Erythroblast (primary cell): ENCODE measurements around the gene HDAC2.
"Not testable (repeated sequence)": the region's sequence is repeated elsewhere in the genome, so short reads cannot be mapped to it uniquely, and the experiment has no call there.

ENCODE experiments used
- DNase-seq, 2 experiments: peaks; one replicate each; lab custom pipeline; 2025; lab: John Stamatoyannopoulos, UW
- GATA1 ChIP-seq: IDR thresholded peaks from 2 replicates; pipeline ENCODE4 v1.6.1; 2011; ENCODE audit warnings: low read depth, mild to moderate bottlenecking, control low read depth, low read length, moderate library complexity
- POLR2A ChIP-seq: IDR thresholded peaks from 2 replicates; pipeline ENCODE4 v1.6.1; 2011; ENCODE audit warnings: mild to moderate bottlenecking, low read length

The HDAC2 gene

DNA sequence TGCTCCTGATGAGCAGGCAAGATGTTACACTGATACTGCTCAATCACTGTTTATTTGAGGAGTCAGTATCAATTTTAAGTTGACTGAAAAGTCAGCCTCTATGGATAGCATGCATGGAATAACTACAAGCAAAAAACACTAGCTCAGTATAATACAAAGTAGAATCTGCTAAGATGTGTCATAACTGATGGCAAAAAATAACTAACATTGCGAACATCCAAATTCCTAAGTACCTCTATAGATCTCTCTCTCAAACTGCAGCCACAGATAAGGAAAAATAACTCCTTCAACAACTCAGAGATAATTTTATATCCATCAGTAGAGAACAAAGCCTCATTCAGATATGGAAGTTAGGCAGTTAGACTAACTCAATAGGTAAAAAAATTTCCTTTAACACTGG, 16.3 kb downstream of the HDAC2 start:
- TF ChIP-seq GATA1 (no peak), POLR2A (no peak)

DNA sequence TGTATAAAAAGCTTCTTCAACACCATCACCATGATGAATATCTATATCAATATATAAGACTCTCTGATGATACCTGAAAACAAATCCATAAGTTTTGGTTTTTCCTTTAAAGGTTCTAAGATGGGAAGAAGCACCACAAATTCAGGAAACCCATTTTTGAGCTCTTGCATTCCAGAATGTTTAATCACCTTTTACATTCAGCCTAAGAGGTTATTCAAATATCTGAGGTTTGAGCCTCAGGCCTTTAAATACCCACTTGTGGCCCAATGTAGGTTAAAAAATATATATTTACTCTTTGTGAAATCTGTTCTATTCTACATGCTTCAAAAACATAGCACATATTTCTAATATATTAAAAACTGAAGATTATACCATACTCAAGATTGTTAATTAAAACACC, 17.6 kb downstream of the HDAC2 start:
- no peak for DNase-seq
- TF ChIP-seq POLR2A: no peak

More for the DNA sequence above, 16.3 kb downstream of the HDAC2 start:
- DNase-seq: no peak

- DNase-seq: no peak
- TF ChIP-seq POLR2A (no peak), GATA1 (no peak)
Measured at GRCh38 chr6:113949499-113949898, 21.4 kb downstream of the HDAC2 start.

GRCh38 chr6:113944701-113945100, 26.2 kb downstream of the HDAC2 start:
- no peak for DNase-seq

DNA sequence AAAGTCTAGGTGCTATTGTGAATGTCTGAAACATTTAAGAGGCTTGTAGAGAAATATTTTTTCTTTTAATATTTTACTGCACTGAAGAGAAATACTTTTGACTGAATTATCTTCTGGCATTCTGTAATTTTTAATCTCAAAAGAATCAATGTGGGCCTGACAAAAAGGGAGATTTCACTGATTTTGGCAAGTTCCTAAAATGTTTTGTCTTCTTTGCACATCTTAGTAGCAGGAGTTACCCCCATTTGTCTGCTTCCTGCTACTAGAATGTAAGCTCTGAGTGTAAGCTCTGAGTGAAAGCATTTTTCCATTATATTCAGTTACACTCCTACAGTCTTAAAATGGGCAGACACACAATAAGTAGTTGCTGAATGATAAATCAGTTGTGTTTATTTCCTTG, 31.1 kb downstream of the HDAC2 start:
- DNase-seq: no peak
- TF ChIP-seq GATA1 (no peak), POLR2A (no peak)

More at GRCh38 chr6:113944701-113945100, 26.2 kb downstream of the HDAC2 start:
- TF ChIP-seq GATA1 (no peak), POLR2A (no peak)

- no peak for TF ChIP-seq POLR2A
- TF ChIP-seq GATA1: no peak
- peak; percentile 54 to 68 for DNase-seq
Measured at GRCh38 chr6:113936093-113936934, 34.6 kb downstream of the HDAC2 start.

GRCh38 chr6:113934101-113934500, 36.8 kb downstream of the HDAC2 start:
- DNase-seq: no peak
- no peak for TF ChIP-seq POLR2A
- TF ChIP-seq GATA1: no peak

DNA sequence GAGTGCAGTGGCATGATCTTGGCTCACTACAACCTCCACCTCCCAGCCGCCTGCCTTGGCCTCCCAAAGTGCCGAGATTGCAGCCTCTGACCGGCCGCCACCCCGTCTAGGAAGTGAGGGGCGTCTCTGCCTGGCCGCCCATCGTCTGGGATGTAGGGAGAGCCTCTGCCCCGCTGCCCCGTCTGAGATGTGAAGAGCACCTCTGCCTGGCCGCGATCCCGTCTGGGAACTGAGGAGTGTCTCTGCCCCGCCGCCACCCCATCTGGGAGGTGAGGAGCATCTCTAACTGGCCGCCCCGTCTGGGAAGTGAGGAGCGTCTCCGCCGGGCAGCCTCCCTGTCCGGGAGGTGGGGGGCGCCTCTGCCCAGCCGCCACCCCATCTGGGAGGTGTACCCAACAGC, 39.0 kb downstream of the HDAC2 start:
- DNase-seq: not testable (repeated sequence)

DNA sequence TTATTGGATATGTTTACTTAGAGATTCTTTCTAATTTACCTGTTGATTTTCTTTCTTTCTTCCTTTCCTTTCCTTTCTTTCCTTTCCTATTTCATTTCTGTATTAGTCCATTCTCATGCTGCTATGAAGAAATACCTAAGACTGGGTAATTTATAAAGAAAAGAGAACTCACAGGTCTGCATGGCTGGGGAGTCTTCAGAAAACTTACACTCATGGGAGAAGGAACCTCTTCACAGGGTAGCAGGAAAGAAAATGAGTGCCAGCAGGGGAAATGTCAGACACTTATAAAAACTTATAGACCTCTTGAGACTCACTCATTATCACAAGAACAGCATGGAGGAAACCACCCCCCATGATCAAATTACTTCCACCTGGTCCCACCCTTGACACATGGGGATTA, 40.8 kb downstream of the HDAC2 start:
- no peak for DNase-seq
- no peak for TF ChIP-seq POLR2A
- TF ChIP-seq GATA1: no peak

GRCh38 chr6:113927001-113927400, 43.9 kb downstream of the HDAC2 start:
- DNase-seq: no peak
- TF ChIP-seq GATA1 (no peak), POLR2A (no peak)

GRCh38 chr6:113925378-113925777, 45.6 kb downstream of the HDAC2 start:
- TF ChIP-seq POLR2A: no peak
- TF ChIP-seq GATA1: no peak
- peak; percentile 3 to 39 for DNase-seq

- DNase-seq: no peak
- no peak for TF ChIP-seq GATA1
- TF ChIP-seq POLR2A: no peak
Measured at GRCh38 chr6:113924312-113924723, 46.6 kb downstream of the HDAC2 start.

DNA sequence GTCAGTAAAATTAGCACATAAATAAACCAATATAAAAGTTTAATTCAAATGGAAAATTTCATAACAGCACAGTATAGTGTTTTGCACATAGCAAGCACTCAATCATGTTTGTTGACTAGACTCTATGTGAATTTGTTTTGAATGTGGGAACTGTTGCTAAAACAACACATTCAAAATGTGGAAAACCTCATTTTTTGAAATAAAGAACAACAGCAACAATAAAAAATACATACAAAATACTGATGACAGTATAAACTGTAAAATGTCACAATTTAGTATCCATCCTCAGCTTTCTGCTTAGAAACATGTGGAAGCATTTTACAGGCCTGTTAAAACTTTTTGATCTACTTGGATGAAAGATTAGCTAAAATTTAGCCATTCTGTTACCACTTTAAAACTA, 47.4 kb downstream of the HDAC2 start:
- TF ChIP-seq POLR2A (no peak), GATA1 (no peak)
- no peak for DNase-seq

DNA sequence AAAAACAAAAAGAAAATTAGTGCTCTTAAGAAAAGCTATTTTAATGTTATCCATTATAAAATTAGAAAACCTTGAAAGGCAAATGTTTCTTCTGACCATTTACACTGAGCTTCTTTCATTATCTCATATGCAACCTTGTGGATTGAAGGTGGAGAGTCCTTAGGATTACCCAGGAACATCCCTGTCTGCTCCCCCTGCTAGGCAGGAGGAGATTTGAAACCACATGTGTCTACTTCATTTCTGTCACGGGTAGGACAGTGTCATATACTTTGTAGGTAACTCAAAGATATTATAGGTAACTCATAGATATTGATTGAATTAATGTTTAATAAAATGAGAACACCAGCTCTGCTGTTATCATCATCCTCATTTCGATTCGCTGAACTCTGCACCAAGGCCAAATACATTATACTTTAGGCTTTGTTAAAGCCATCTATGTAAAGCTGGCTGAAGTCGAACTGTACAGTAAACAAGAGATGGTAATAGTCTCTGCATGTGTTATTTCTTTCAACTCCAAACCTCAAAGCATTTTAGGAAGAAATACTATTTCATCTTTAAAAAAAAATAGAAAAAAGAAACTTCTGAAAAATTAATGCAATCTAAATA, 49.5 kb downstream of the HDAC2 start:
- TF ChIP-seq GATA1: no peak
- TF ChIP-seq POLR2A: no peak
- no peak for DNase-seq
